ENCODE results near the gene FSTL1.

The FSTL1 gene

DNA sequence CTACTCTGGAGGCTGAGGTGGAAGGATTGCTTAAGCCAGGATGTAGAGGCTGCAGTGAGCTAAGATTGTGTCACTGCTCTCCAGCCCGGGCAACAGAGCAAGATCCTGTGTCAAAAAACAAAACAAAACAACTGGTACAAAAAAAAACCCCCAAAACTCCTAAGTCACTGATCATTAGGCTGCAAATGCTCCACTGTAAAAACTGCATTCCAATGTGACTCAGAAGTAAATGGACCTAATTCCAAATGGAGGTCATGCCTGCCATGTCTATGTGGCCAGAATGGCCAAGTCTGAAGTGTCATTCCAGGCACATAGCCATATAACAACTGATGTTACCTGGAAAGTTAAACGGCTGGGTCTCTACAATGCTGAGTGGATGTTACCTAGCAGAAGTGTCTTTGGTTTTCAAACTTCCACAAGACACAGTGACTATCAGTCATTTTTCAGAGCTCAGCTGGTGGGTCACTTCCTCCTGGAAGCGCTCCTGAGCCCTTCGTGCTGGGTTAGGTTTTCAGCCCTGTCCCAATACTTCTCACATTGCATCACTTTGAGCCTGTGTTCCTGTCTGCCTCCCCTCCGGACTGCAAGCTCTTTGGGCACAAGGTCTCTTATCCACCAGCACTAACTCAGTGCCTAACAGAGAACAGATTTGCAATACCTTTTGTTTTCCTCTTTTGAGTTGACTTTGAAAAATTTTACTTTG, 10.6 kb downstream of the FSTL1 start:
- DNase-seq (ENCODE audit: low spot score), result no peak

DNA sequence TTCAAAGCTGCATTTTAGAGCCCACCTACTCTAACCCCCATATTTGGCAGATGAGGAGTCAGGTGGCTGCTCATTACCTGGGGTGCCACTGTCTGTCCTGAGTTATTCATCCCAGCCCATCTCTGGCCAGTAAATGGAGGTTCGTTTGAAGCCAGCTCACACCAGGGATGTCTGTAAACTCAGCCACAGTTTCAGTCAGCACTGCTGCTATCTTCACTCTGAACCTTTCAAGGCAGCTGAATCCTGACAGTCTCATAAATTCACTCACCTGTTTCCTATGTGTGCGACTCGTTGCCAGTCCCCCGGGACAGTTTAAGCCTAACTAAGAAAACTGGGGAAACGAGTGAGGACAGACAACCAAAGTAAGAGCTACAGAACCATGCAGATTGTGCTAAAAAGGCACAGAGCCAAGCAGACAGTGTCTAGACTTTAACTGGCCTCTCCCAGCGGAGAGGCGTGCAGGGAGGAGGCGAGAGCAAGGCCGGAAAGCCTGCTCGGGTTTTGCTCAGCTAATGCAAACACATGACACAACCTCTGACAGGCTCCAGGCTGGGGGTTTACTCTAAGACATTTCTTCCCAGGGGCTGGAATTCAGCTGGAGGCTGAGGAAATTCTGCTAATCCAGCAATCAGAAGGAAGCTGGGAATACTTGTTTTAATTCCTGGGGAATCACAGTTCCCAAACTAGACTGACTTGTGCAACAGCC, 12.0 kb downstream of the FSTL1 start:
- DNase-seq (ENCODE audit: low spot score), result no peak

DNA sequence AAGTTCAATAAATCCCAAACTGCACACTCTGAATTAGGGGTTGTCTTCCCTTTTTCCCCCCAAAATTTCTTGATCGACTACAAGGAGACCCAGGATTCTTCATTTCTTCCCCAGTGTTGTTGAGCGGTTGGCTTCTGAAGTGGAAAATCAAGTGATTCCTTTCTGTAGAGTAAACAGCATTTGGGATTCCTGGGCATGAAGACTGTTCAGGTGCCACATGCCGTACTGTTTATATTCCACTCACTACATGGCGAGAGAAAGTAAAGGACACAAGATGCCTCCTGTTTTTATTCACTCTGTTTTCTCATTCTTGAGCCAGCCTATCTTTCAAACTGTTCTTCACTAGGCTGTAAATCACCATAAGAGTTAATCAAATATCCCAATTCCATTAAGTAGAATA, 12.6 kb downstream of the FSTL1 start:
- no peak for DNase-seq (ENCODE audit: low spot score)

- no peak for DNase-seq (ENCODE audit: low spot score)
Observed at GRCh38 chr3:120437559-120437958, 13.2 kb downstream of the FSTL1 start.

DNA sequence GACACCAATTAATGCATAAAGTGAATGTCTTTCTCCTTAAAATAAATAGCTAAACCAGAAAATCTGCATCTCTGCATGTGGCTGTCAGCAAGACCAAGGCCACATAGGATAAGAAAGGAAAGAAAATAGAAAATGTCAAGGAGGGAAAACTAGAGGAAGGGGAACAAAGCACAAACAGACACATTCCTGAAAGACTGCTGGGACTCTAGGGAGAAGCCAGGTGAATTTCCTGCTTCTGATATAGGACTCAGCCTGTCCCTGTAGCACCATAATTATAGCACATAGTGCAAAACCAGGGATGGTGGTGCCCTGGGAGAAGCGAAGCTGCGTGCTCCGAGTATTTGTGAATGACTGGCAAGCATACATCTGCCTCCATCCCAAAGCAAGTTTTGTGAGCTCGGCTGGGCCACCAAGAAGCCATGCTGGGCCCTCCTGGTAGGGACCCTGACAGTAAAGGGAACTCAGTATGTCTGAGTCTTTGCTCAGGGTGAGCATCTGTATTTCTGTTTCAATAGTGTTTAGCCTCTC, 14.2 kb downstream of the FSTL1 start:
- DNase-seq (ENCODE audit: low spot score), result no peak

DNA sequence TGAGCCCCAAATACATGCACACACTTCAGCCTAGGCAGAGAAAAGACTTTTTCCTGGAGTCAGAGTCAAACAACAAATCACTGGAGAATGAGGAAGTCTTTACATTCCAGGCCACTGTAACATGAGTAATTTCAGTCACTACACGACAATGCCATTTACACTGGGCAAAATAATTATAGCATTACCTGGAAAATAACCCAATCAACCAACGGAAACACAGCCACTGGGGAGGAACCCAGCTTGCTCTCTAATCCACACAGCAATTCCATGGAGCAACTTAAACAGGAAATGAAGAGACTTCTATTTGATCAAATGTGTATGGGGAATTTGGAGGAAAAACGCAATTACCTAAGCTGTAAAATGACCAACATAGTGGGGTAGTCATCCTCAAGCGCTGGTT, 15.2 kb downstream of the FSTL1 start:
- no peak for DNase-seq (ENCODE audit: low spot score)

DNA sequence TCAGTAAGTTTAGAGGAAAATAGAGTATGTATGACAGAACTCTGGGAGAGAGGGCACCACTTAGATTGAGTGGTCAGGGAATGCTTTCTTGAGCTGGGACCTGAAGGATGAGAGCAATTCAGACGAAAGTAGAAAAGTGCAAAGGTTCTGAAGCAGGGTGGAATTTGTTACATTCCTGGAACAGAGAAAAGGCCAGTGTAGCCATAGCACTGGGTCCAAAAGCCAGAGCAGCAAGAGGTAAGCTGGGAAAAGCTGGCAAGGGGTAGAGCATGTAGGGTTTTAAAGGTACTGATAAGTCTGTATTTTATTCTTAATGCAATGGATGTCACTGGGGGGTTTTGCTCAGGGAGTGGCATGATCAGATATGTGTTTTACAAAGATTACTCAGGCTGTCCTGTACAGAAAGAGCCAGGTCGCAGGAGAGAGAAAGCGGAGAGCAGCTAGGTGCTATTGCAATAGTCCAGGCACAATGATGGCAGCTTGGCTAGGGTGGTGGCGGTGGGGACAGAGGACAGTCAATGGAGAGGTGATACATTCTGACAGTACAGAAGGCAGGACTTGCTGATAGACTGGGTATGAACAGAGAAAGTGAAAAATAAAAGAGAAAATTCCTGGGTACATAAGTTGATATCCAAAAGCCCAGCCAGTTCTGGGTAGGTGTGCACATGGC, 17.0 kb downstream of the FSTL1 start:
- DNase-seq (ENCODE audit: low spot score), result no peak

DNA sequence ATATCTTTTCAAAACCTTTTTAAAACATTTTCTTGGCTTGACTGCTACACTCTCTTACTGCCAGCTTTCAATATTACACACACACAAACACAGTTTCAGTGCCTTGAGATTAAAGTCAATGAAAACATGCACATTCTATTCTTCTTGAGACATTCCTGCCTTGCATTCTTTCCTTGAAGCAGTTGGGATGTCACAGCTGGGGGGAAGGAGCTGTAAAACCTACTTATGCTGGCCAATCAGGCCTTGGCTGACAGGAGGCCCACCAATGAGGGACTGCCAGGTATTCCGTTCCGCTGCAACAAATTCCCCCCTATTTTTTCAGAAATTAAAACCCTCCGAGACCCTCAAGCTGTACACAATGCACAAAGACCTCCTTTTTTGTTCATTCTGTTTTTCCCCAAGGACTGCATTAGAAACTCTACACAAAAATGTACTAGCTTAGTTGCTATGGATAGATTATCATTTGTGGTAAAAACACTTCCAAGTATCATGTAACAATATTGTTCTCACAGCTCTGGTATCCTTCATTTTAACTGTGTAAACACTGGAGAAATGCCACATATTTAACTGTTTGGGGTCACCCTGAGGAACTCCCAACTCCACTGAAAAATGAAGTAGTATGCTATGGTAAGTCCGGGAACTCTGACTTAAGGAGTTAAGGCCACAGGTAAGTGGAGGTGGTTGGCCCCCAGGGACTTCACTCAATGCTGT, 18.5 kb downstream of the FSTL1 start:
- DNase-seq (ENCODE audit: low spot score), result no peak

DNA sequence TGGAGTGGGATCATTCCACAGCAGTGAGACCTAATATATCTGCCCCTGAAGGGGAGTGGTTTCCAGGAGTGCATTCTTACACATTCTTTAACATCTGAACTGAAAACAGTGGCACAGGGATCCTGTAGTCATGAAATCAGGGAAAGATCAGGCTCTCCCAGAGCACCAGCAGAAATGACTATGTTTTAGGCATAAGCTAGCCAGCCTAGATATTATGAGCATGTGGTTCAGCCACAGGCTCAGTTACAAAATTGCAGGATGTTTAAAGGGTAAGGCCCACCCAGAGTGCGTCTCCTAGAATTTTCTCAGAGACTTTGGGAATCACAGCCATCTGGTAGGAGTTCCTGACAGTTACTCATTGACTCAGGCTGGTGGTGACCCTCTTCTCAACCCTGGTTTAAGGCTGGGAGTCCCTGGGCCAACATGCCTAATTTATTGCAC, 20.9 kb downstream of the FSTL1 start:
- no peak for DNase-seq (ENCODE audit: low spot score)

DNA sequence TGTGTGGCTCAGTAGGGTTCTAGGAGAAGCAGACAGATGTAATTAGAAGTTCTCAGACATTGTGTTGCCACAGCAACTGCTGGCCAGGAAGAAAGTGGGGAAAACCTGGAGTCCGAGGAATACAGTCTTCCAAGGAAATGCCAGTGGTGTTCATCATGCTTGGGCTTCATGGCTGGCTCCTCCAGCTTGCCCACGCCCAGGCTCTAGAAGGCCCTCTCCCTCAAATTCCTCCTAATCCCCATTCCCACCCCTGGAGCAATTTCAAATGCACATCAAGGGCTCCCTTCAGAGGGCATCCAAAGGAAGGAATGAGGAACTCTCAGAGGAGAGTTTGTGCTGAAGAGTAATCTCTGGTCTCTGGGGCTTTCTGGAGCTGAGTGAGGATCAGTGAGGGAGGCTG, 21.9 kb downstream of the FSTL1 start:
- no peak for DNase-seq (ENCODE audit: low spot score)

GRCh38 chr3:120427201-120427600, 23.6 kb downstream of the FSTL1 start:
- DNase-seq (ENCODE audit: low spot score), result no peak

GRCh38 chr3:120425572-120426250, 25.1 kb downstream of the FSTL1 start:
- no peak for DNase-seq (ENCODE audit: low spot score)

GRCh38 chr3:120424976-120425570, 25.7 kb downstream of the FSTL1 start:
- DNase-seq (ENCODE audit: low spot score), result no peak

DNA sequence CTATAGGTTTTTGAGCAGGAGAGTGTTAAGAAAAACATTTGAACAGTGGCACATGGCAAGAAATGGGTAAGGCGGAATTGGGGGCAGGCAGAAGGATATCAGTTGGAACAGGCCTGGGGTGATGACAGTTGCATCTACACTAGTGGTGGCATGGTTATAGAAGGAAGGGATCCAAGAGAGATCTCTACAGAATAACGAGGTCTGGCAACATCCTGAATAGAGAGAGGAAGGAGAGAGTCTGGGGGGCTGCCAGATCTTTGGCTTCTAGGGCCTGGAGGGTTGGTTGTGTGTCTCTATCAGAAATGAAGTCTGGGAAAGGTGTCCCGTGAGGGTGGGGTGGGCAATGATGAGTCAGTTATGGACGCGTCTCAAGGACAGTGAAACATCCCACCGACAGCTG, 26.3 kb downstream of the FSTL1 start:
- no peak for DNase-seq (ENCODE audit: low spot score)

DNA sequence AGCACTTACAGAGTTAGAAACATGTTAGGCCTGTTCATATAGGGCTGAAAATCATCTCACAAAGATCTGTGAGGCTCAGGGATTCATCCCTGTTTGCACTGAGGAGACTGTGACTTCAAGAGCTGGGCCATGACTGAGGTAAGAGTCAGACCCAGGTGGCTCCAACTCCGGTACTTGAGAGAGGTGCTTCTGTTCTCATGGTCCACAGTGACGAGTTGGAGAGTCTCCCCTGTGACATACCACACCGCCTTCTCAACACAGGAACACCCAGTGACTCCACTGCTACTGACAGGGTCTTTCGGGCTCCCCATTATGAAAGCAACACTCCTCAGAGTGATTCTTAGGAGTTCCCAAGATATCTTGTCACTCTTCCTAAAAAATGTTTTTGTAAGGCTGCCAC, 27.4 kb downstream of the FSTL1 start:
- no peak for DNase-seq (ENCODE audit: low spot score)

GRCh38 chr3:120421926-120422325, 28.9 kb downstream of the FSTL1 start:
- DNase-seq (ENCODE audit: low spot score), result no peak

DNA sequence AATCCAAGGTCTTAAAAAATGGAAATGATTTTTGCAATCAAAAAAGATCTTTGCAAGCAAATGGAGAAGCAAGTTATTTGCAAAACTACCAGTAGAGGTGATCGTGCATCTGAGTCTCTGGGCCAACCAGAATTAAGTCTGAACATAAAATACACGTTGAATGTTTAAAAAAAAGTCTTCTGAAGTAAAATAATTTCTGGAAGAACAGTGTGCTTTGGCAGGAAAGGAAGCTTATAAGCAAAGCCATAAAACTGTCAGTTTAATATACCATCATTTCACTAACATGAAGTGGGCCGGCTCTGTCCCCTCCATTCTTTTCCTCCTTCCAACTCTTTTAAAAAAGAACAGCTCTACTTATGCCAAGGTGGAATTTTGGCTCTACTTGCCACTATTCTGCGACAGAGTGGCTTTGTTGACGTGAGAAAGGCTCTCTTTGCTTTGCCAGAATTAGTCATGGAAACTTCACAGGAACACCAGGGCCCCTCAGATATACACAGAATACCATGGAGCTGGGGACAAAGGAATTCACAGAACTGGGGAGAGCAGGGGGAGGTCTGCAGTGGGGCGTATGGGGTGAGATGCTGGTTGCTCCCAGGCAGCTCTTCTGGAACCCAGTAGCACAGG, 29.8 kb downstream of the FSTL1 start:
- no peak for DNase-seq (ENCODE audit: low spot score)

GRCh38 chr3:120420360-120420759, 30.4 kb downstream of the FSTL1 start:
- DNase-seq (ENCODE audit: low spot score), result no peak

DNA sequence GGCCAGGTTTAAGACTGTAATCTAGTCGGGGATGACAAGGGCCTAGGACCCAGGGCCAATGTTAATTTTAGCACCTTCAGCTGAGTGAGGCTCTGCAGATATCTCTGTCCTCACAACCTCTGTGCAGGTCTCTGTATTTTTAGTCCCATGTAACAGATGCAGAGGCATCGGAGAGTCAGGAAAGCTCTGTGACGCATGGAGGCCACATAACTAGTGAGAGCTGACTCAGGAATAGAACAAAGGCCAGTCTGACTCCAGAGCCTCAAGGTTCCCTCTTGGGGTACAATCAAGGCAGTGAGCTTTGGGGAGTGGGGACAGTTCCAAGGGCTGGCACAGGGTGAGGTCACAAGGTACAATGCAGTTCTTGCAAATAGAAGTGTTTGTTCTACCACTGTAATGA, 31.0 kb downstream of the FSTL1 start:
- no peak for DNase-seq (ENCODE audit: low spot score)

DNA sequence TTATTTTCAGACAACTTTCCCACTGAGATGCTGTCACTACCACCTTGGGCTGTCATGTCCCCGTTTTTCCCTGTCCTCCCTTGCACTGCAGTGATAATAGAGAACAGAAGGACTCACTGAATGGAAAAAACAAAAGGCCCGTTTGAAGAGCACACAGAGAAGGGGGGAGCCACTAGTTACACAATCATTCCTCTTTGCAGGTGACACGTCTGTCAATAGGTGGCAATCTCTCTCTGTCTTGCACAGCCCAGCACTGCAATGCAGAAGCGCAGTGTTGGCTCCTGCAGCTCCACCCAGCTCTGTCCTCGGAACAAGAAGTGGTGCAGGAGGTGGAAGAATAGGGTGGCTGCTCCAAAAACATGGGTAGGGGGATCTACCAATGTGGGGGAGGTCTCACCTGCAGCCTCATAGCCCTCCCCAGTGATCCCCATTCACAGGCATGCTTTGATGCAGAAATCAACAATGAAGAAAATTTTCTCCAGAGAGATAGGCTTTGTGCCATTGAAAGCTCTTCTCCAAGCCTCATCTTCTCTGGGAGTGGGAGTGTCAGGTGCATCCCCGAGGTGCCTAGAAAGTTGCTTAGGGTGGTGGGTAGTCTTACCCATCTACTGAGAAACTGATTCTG, 31.8 kb downstream of the FSTL1 start:
- no peak for DNase-seq (ENCODE audit: low spot score)

Data from hematopoietic multipotent progenitor cell treated with erythropoietin and hydrocortisone succinate and interleukin-3 and kit ligand, for 15 days (in vitro differentiated cells).